Neural progenitor cell (in vitro differentiated cells): ENCODE results near the gene OR10H2. TPM values are rescaled to one million over a fixed set of nuclear protein-coding genes. Genes with fewer than 3 reads are reported as not detected.

Experiments
- DNase-seq: peaks from one replicate; pipeline ENCODE4 v3.0.0-alpha.2; 2016; ENCODE audit warnings: low spot score
- H2AFZ ChIP-seq: fragments of 200-600 bp; sonication (generic); replicated peaks from 2 replicates; pipeline ENCODE4 v1.6.1; 2016; ENCODE audit warnings: antibody characterized with exemption
- H3F3A ChIP-seq: fragments of 200-600 bp; sonication (generic); 2 replicates; pipeline ENCODE4 v1.6.1; 2016; ENCODE audit warnings: antibody characterized with exemption, low read depth
- H3K27ac ChIP-seq: fragments of 200-600 bp; sonication (generic); 2 replicates; pipeline ENCODE4 v1.5.1; 2016; ENCODE audit warnings: mild to moderate bottlenecking
- H3K27me3 ChIP-seq: fragments of 200-600 bp; sonication (generic); 2 replicates; pipeline ENCODE4 v1.6.1; 2016; ENCODE audit warnings: mild to moderate bottlenecking, moderate library complexity
- H3K36me3 ChIP-seq: fragments of 200-600 bp; sonication (generic); 2 replicates; pipeline ENCODE4 v1.5.1; 2016
- H3K4me1 ChIP-seq: fragments of 200-600 bp; sonication (generic); 2 replicates; pipeline ENCODE4 v1.6.1; 2016; ENCODE audit warnings: mixed run types
- H3K4me2 ChIP-seq: fragments of 200-600 bp; sonication (generic); 2 replicates; pipeline ENCODE4 v1.6.1; 2016
- H3K4me3 ChIP-seq: fragments of 200-600 bp; sonication (generic); 2 replicates; pipeline ENCODE4 v1.5.1; 2016
- H3K79me2 ChIP-seq: fragments of 200-600 bp; sonication (generic); 2 replicates; pipeline ENCODE4 v1.6.1; 2016; ENCODE audit warnings: low read depth
- H3K9ac ChIP-seq: fragments of 200-600 bp; sonication (generic); 2 replicates; pipeline ENCODE4 v1.6.1; 2016
- H3K9me3 ChIP-seq: fragments of 200-600 bp; sonication (generic); 2 replicates; pipeline ENCODE4 v1.5.1; 2016; ENCODE audit warnings: low read depth
- H4K20me1 ChIP-seq: fragments of 200-600 bp; sonication (generic); 2 replicates; pipeline ENCODE4 v1.6.1; 2016; ENCODE audit warnings: low read depth
- H3K27ac Mint-ChIP-seq: 3 replicates; pipeline ENCODE4 v1.8.0; 2021; ENCODE audit warnings: mixed read lengths
- H3K27me3 Mint-ChIP-seq: 2 replicates; pipeline ENCODE4 v1.8.0; 2022; ENCODE audit warnings: low read depth, mild to moderate bottlenecking, inconsistent platforms, moderate library complexity, mixed read lengths; ENCODE audit not compliant: insufficient read depth
- H3K36me3 Mint-ChIP-seq: 3 replicates; pipeline ENCODE4 v1.8.0; 2021; ENCODE audit warnings: mixed read lengths
- H3K4me1 Mint-ChIP-seq: 3 replicates; pipeline ENCODE4 v1.8.0; 2021; ENCODE audit warnings: mixed read lengths
- H3K4me3 Mint-ChIP-seq: 3 replicates; pipeline ENCODE4 v1.8.0; 2021; ENCODE audit warnings: mild to moderate bottlenecking, moderate library complexity, mixed read lengths
- H3K9me3 Mint-ChIP-seq: 3 replicates; pipeline ENCODE4 v1.8.0; 2020; ENCODE audit warnings: mixed read lengths
- CTCF ChIP-seq: fragments of 200-600 bp; sonication (generic); IDR thresholded peaks from 2 replicates; pipeline ENCODE4 v1.5.1; 2017; ENCODE audit warnings: antibody characterized with exemption, mild to moderate bottlenecking
- EZH2 ChIP-seq: fragments of 200-600 bp; sonication (generic); IDR thresholded peaks from 2 replicates; pipeline ENCODE4 v1.6.1; 2017; ENCODE audit warnings: antibody characterized with exemption, mild to moderate bottlenecking, moderate library complexity
- EZH2phosphoT487 ChIP-seq: fragments of 200-600 bp; sonication (generic); IDR thresholded peaks from 2 replicates; pipeline ENCODE4 v1.6.1; 2017; ENCODE audit warnings: antibody characterized with exemption
- total RNA-seq: library from RNA; depleted of rRNA; stranded (reverse); fragments of >200 nt; gene quantifications from 2 replicates; pipeline ENCODE4 v1.2.3, GENCODE V29; 2015; ENCODE audit warnings: low replicate concordance

OR10H2 gene
- total RNA-seq, 1 donor from 2014 or later = not detected

DNA sequence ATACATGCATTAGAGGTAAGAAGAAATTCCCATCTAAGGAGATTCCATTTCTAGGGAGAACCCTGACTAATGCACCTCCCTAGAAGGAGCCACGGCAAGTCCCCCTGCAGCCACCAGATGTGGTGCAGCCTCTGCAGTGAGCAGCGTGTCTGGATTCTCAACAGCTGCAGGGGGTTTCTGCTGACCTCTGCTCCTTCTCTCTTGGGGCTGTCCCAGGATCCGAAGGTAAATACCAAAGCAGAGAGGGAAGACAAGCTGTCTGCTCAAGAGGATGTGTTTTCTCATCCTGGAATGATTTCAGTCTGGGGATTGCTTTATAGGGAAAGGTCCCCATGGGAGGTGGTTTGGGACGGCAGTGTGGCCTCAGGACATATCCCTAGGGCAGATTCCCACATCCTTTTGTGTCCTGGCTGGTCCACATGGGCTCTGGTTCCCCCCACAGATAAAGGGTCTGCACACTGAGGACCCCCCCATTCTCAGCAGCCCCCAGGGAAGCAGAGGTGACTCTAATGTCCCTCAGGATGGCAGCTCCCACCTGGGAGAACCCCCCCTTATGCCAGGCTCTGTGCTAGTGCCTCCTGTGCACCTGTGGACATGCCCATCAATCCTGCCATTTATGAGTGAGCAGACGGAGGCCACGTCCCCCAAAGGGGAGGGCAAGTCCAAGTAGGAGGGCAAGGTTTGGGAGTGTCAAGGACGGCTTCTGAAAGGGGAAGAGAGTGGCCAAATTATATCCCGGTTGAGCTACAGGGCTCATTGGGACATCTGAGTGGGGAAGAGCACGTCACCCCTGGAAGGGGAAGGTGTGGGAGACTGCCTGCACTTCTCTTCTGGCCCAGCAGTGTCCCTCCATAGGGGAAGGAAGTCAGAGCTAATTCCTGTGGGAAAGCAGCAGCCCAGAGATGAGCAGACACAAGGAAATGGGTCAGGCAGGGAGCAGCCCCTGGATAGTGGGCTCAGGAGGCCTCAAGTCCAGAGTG is 49.5 kb downstream of the OR10H2 start:
- no peak for TF ChIP-seq CTCF
- TF ChIP-seq EZH2phosphoT487 = no peak
- TF ChIP-seq EZH2 = no peak
- H4K20me1 ChIP-seq = no peaks in the 10 kb centered on the region
- H3K9ac ChIP-seq = no peak overlapping the region
- H3K27me3 Mint-ChIP-seq = peaks cover 11% of the 10 kb centered on the region
- H3K4me2 ChIP-seq = no peak overlapping the region
- no peaks in the 10 kb centered on the region for H3K79me2 ChIP-seq
- H3K4me3 Mint-ChIP-seq = no peak overlapping the region
- H3K9me3 Mint-ChIP-seq = peaks cover 54% of the 10 kb centered on the region
- no peaks in the 10 kb centered on the region for H3K4me1 ChIP-seq
- H3F3A ChIP-seq = no peaks in the 10 kb centered on the region
- H3K4me3 ChIP-seq = no peak overlapping the region
- H3K36me3 ChIP-seq = no peaks in the 10 kb centered on the region
- no peak for DNase-seq
- no peak overlapping the region for H3K27ac Mint-ChIP-seq
- no peak overlapping the region for H2AFZ ChIP-seq
- H3K36me3 Mint-ChIP-seq = no peaks in the 10 kb centered on the region
- no peak overlapping the region for H3K27ac ChIP-seq
- H3K4me1 Mint-ChIP-seq = no peaks in the 10 kb centered on the region
- no peaks in the 10 kb centered on the region for H3K27me3 ChIP-seq
- H3K9me3 ChIP-seq = peaks cover 4% of the 10 kb centered on the region

Other genes starting within 250 kb of the OR10H2 start
- gene PGLYRP2, start 248.5 kb upstream of the OR10H2 start, total RNA-seq = not detected in 2 replicates
- gene CYP4F22, start 219.5 kb upstream of the OR10H2 start, total RNA-seq = not detected in 2 replicates
- not detected in 2 replicates for gene CYP4F8, start 112.8 kb upstream of the OR10H2 start, total RNA-seq
- not detected in 2 replicates for gene CYP4F3, start 87.1 kb upstream of the OR10H2 start, total RNA-seq
- gene CYP4F12, start 54.9 kb upstream of the OR10H2 start, total RNA-seq = not detected in 2 replicates
- gene OR10H3, start 10.0 kb downstream of the OR10H2 start, total RNA-seq = not detected in 2 replicates
- gene OR10H5, start 59.6 kb downstream of the OR10H2 start, total RNA-seq = not detected in 2 replicates
- not detected in 2 replicates for gene OR10H1, start 87.6 kb downstream of the OR10H2 start, total RNA-seq
- not detected in 2 replicates for gene CYP4F2, start 170.1 kb downstream of the OR10H2 start, total RNA-seq
- not detected in 2 replicates for gene CYP4F11, start 206.5 kb downstream of the OR10H2 start, total RNA-seq
- gene OR10H4, start 221.0 kb downstream of the OR10H2 start, total RNA-seq = not detected in 2 replicates